Loucy (cell line): Measurements from ENCODE around the gene SASH1.

Source experiments
- H2AFZ ChIP-seq: fragments of 200-600 bp; sonication (generic); 2 replicates; pipeline ENCODE4 v1.6.0; 2016; ENCODE audit warnings: antibody characterized with exemption, mild to moderate bottlenecking, low read length, moderate library complexity
- H3F3A ChIP-seq: fragments of 200-600 bp; 2 replicates; pipeline ENCODE4 v1.6.0; 2016; ENCODE audit warnings: antibody characterized with exemption, low read depth, mild to moderate bottlenecking
- H3K27me3 ChIP-seq: fragments of 200-600 bp; sonication (generic); 2 replicates; pipeline ENCODE4 v1.6.1; 2014; ENCODE audit warnings: low read length, mild to moderate bottlenecking; ENCODE audit not compliant: insufficient read depth, poor library complexity, severe bottlenecking
- H3K36me3 ChIP-seq: fragments of 200-600 bp; sonication (generic); 2 replicates; pipeline ENCODE4 v1.6.1; 2016; ENCODE audit warnings: low read length; ENCODE audit not compliant: insufficient read depth
- H3K4me1 ChIP-seq: fragments of 200-600 bp; sonication (generic); 2 replicates; pipeline ENCODE4 v1.5.1; 2014; ENCODE audit warnings: low read length, mild to moderate bottlenecking; ENCODE audit not compliant: insufficient read depth, poor library complexity, severe bottlenecking
- H3K4me2 ChIP-seq: fragments of 200-600 bp; sonication (generic); 2 replicates; pipeline ENCODE4 v1.6.0; 2014; ENCODE audit warnings: antibody characterized with exemption, low read length, low read depth, mild to moderate bottlenecking; ENCODE audit not compliant: poor library complexity, severe bottlenecking
- H3K4me3 ChIP-seq: fragments of 200-600 bp; sonication (generic); 2 replicates; pipeline ENCODE4 v1.5.1; 2014; ENCODE audit warnings: low read length, mild to moderate bottlenecking, mixed read lengths; ENCODE audit not compliant: poor library complexity, severe bottlenecking
- H3K79me2 ChIP-seq: fragments of 200-600 bp; sonication (generic); 2 replicates; pipeline ENCODE4 v1.6.1; 2014; ENCODE audit warnings: low read length; ENCODE audit not compliant: insufficient read depth
- H3K9ac ChIP-seq: fragments of 200-600 bp; sonication (generic); 2 replicates; pipeline ENCODE4 v1.6.0; 2014; ENCODE audit warnings: mild to moderate bottlenecking, low read depth, low read length, moderate library complexity; ENCODE audit not compliant: poor library complexity, severe bottlenecking
- H3K9me2 ChIP-seq: fragments of 200-600 bp; sonication (generic); replicated peaks from 2 replicates; pipeline ENCODE4 v1.6.1; 2016; ENCODE audit warnings: low read depth, low read length, mixed read lengths
- H3K9me3 ChIP-seq: fragments of 200-600 bp; sonication (generic); 2 replicates; pipeline ENCODE4 v1.6.1; 2014; ENCODE audit warnings: mild to moderate bottlenecking, antibody characterized with exemption, low read length, low read depth; ENCODE audit not compliant: insufficient read depth
- H4K20me1 ChIP-seq: fragments of 200-600 bp; sonication (generic); 2 replicates; pipeline ENCODE4 v1.6.0; 2014; ENCODE audit warnings: antibody characterized with exemption, low read length, mild to moderate bottlenecking; ENCODE audit not compliant: insufficient read depth, poor library complexity, severe bottlenecking
- EZH2phosphoT487 ChIP-seq: fragments of 200-600 bp; IDR thresholded peaks from 2 replicates; pipeline ENCODE4 v1.6.1; 2018; ENCODE audit warnings: antibody characterized with exemption, mild to moderate bottlenecking, moderate library complexity, borderline replicate concordance
- TF ChIP-seq, protein P1 (sequence below): fragments of 200-600 bp; sonication (generic); conservative IDR thresholded peaks from 2 replicates; pipeline ENCODE4 v1.5.1; 2014; ENCODE audit warnings: mild to moderate bottlenecking, antibody characterized with exemption, low read length

The SASH1 gene

DNA sequence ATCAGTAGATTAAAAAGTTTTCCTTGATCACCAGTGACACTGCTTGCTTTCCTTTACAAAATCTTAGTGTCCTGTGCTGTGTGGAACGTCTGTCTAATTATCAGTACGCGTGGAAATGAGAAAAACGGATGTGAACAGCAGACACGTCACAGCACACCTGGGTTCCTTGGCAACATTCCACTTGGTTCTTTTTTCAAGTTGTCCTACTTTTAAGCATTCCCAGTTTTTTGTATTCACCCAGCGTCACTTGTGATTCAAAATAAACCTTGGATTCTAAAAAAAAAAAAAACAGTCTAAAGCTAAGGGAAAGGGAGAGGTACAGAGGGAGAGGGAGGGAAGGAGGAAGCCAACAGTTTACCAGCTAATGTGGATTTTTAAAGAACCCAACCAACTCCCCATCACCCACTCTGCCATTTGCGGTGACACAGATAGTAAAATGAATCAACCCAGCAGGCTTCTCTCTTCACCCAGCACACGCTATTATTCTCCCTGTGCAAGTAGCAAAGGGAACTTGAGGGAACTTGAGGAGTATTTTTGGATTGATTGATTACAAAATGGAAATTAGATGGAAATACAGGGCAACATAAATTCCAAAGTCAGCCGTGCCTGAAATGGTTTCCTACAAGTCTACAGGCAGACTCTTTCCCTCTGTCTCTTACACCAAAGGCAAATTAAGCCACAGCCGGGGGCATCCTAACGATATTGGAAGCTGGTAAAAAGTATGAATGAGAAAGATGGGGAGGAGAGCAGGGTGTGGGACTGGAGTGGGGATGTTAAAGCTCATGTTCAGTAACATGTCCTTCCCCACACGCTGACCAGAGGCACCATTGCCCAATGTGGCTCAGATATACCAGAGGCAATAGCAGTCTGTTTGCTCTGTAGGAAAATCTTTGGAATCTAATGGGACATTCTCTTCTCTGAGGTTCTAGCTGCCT lies 129.8 kb downstream of the SASH1 start:
- H3K9ac ChIP-seq = no peak overlapping the region

DNA sequence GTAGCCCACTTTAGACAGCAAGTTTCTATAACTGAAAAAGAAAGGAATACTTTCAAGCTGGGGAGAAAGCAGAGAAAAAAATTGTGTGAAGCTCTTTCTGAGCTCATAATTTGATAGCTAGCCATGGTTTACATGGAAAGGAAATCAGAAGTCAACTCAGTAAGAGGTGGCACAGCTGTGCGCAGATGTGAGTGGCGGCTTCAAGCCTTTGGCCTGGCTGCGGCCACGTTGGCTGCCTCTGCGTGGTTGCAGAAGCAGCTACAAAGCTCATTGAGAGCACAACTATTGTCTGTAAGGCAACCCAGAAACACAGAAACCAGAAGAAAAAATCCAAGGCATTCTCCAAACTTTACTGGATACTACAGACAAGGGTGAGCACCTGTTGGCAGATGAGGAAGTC lies 136.9 kb downstream of the SASH1 start:
- no peak overlapping the region for H2AFZ ChIP-seq
- no peaks in the 10 kb centered on the region for H3K4me1 ChIP-seq
- no peak overlapping the region for H3K4me2 ChIP-seq
- H3K27me3 ChIP-seq = no peaks in the 10 kb centered on the region
- no peaks in the 10 kb centered on the region for H3K79me2 ChIP-seq
- H3K9me3 ChIP-seq = no peaks in the 10 kb centered on the region
- H3K9me2 ChIP-seq = no peaks in the 10 kb centered on the region
- H3K9ac ChIP-seq = no peak overlapping the region
- H3K36me3 ChIP-seq = no peaks in the 10 kb centered on the region
- TF ChIP-seq, protein P1, sequence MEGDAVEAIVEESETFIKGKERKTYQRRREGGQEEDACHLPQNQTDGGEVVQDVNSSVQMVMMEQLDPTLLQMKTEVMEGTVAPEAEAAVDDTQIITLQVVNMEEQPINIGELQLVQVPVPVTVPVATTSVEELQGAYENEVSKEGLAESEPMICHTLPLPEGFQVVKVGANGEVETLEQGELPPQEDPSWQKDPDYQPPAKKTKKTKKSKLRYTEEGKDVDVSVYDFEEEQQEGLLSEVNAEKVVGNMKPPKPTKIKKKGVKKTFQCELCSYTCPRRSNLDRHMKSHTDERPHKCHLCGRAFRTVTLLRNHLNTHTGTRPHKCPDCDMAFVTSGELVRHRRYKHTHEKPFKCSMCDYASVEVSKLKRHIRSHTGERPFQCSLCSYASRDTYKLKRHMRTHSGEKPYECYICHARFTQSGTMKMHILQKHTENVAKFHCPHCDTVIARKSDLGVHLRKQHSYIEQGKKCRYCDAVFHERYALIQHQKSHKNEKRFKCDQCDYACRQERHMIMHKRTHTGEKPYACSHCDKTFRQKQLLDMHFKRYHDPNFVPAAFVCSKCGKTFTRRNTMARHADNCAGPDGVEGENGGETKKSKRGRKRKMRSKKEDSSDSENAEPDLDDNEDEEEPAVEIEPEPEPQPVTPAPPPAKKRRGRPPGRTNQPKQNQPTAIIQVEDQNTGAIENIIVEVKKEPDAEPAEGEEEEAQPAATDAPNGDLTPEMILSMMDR = no peak
- TF ChIP-seq EZH2phosphoT487 = no peak
- H3K4me3 ChIP-seq = no peak overlapping the region
- no peaks in the 10 kb centered on the region for H3F3A ChIP-seq
- H4K20me1 ChIP-seq = no peaks in the 10 kb centered on the region

More for the DNA sequence above, 129.8 kb downstream of the SASH1 start:
- TF ChIP-seq, protein P1 = no peak
- TF ChIP-seq EZH2phosphoT487 = no peak
- Histone ChIP-seq H3K9me2 (no peaks in the 10 kb centered on the region), H3K9me3 (no peaks in the 10 kb centered on the region), H2AFZ (no peak overlapping the region), H3K79me2 (no peaks in the 10 kb centered on the region), H3K4me2 (no peak overlapping the region), H3K36me3 (no peaks in the 10 kb centered on the region), H3K4me3 (no peak overlapping the region), H3K4me1 (no peaks in the 10 kb centered on the region), H3K27me3 (no peaks in the 10 kb centered on the region), H4K20me1 (no peaks in the 10 kb centered on the region), H3F3A (no peaks in the 10 kb centered on the region)

DNA sequence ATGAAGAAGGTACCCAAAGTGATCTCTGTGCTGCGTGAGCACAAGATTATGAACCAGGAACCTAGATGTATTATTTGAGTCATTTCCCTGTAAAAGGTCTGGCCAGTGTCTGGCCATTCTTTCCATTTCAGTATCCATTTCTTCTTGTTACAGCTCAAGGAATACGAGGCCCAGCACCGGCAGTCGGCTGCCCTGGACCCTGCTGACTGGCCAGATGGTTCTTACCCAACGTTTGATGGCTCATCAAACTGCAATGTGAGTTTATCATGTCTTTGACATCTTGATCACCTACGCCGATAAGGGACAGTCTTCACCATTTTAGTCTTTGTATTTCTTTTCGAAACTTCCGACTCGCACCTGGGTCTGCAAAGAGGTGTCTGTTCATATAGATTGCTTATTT lies 144.8 kb downstream of the SASH1 start:
- no peaks in the 10 kb centered on the region for H3K4me1 ChIP-seq
- H3K9me3 ChIP-seq = no peaks in the 10 kb centered on the region
- no peak overlapping the region for H3K4me3 ChIP-seq
- no peak overlapping the region for H3K4me2 ChIP-seq
- H3K27me3 ChIP-seq = no peaks in the 10 kb centered on the region
- no peak for TF ChIP-seq EZH2phosphoT487
- TF ChIP-seq, protein P1 = no peak
- no peak overlapping the region for H3K9ac ChIP-seq
- no peaks in the 10 kb centered on the region for H3K9me2 ChIP-seq
- H3F3A ChIP-seq = no peaks in the 10 kb centered on the region
- H2AFZ ChIP-seq = no peak overlapping the region
- H3K36me3 ChIP-seq = no peaks in the 10 kb centered on the region
- H4K20me1 ChIP-seq = no peaks in the 10 kb centered on the region
- H3K79me2 ChIP-seq = no peaks in the 10 kb centered on the region
